ENCODE measurements around the gene ADGRG6. TPM values are rescaled to one million over a fixed set of nuclear protein-coding genes. Genes with fewer than 3 reads are reported as not detected.

ADGRG6 gene
- 10 to 100 TPM in 2 of 3 donors, 1 to 10 TPM in 1; 8.2 to 29.6 (median 28.5) TPM for total RNA-seq

DNA sequence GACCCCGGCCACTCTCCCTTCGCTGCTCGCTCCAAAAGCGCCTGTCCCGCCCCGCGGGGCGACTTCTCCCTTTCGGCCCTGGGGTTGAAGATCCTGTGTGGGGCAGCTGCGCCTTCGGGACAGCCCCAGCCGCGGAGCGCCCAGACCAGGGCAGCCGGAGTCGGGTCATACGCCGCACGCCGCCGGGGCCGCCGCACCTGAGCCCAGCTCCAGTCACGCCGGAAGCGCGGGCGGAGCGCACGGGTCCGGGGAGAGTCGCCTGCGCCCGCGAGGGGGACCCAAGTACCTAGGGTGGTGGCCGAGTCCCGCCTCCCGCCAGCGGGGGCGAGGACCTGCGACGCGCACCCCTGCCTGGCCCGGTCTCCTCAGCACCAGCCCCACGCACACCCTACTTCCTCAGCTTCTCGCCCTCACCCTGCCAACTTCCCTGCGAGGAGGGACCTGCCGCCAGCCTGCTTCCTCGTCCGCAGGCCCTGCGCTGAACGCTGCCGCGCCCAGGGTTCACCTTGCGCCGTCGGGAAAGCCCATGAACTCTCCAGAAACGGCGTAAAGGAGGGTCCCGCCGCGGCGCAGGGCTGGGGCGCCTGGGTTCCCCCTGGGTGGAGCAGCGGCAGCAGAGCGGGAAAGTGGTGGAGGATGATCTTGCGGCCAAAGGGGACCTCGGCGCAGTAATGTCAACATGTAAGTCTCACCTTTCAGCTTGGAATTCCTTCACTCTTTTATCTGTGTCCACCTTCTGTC is at the start of gene ADGRG6:
ADGRG6 (plus strand) TSS at position 357 of the 741 bp plus-strand sequence; CDS start at position 680, 323 bp downstream.
- Histone ChIP-seq H3K36me3 (no peaks in the 10 kb centered on the region), H3K27me3 (no peaks in the 10 kb centered on the region), H3K27ac (peak within 1 kb of the TSS; percentile 11 to 54), H3K9me3 (no peaks in the 10 kb centered on the region), H3K4me1 (no peaks in the 10 kb centered on the region), H3K4me3 (peak within 1 kb of the TSS; percentile 62 to 72 (median 63))
- intact Hi-C loops (cut with DNase I; ENCODE audit: low total_unique reads) = no loop called here
- TF ChIP-seq POLR2A (IDR thresholded peaks at IDR 0.05) (no peak), POLR2AphosphoS5 (IDR thresholded peaks at IDR 0.05) (no peak)
- TF ChIP-seq, protein P1, sequence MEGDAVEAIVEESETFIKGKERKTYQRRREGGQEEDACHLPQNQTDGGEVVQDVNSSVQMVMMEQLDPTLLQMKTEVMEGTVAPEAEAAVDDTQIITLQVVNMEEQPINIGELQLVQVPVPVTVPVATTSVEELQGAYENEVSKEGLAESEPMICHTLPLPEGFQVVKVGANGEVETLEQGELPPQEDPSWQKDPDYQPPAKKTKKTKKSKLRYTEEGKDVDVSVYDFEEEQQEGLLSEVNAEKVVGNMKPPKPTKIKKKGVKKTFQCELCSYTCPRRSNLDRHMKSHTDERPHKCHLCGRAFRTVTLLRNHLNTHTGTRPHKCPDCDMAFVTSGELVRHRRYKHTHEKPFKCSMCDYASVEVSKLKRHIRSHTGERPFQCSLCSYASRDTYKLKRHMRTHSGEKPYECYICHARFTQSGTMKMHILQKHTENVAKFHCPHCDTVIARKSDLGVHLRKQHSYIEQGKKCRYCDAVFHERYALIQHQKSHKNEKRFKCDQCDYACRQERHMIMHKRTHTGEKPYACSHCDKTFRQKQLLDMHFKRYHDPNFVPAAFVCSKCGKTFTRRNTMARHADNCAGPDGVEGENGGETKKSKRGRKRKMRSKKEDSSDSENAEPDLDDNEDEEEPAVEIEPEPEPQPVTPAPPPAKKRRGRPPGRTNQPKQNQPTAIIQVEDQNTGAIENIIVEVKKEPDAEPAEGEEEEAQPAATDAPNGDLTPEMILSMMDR (IDR thresholded peaks at IDR 0.05) = no peak
- DNase-seq (ENCODE audit: low spot score in 2 of 2) = no peak

DNA sequence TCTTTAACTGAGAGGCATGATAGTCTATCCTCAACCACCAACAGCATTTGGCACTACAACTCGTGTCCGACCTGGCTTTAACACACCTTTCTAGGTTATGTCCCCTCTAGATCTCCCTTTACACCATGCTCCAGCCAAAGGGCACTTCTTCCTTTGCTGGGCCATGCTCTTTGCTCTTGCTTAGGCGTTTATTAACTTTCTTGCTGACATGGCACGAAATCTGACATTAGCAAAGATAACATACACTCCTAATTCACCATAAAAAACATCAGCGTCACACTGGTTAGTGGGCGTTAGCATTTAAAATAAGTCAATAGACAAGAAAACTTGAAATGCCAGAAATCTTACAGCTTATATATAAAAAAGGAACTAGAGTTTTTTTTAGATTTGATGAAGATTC is 47.3 kb upstream of the ADGRG6 start:
- TF ChIP-seq, protein P1 (IDR thresholded peaks at IDR 0.05) = no peak
- TF ChIP-seq POLR2AphosphoS5 (IDR thresholded peaks at IDR 0.05) = no peak
- no peak for TF ChIP-seq POLR2A (IDR thresholded peaks at IDR 0.05)
- no peaks in the 10 kb centered on the region for H3K27me3 ChIP-seq

DNA sequence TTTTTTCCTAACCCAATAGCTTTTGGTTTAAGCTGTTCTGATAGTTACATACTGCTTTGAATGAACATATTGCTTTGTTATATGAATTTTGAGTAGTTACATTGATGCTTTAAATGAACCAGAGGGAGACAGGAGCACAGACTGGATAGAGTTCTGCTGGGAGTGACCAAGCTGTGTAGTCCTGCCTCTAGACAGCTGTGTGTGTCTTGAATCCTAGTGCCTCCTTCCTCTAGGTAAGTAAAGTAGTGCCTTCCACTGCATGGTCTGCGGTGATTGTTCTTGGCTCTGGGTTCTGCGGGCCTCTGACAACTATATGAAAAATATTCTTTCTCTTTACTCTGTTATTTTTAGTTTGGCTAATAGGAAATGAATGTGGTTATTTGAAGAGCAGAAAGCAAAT is 46.0 kb upstream of the ADGRG6 start:
- DNase-seq (ENCODE audit: low spot score in 2 of 2) = no peak
- no peaks in the 10 kb centered on the region for H3K36me3 ChIP-seq
- TF ChIP-seq, protein P1 (IDR thresholded peaks at IDR 0.05) = no peak
- TF ChIP-seq POLR2A (IDR thresholded peaks at IDR 0.05) (no peak), POLR2AphosphoS5 (IDR thresholded peaks at IDR 0.05) (no peak)
- no peaks in the 10 kb centered on the region for H3K4me1 ChIP-seq
- H3K27me3 ChIP-seq = no peaks in the 10 kb centered on the region
- H3K27ac ChIP-seq = no peak overlapping the region
- no peaks in the 10 kb centered on the region for H3K9me3 ChIP-seq
- H3K4me3 ChIP-seq = no peak overlapping the region
- intact Hi-C loops (cut with DNase I; ENCODE audit: low total_unique reads) = no loop called here

More for the DNA sequence above, 47.3 kb upstream of the ADGRG6 start:
- DNase-seq (ENCODE audit: low spot score in 2 of 2) = no peak
- H3K9me3 ChIP-seq = no peaks in the 10 kb centered on the region
- intact Hi-C loops (cut with DNase I; ENCODE audit: low total_unique reads) = no loop called here
- no peak overlapping the region for H3K27ac ChIP-seq
- H3K4me3 ChIP-seq = no peak overlapping the region
- H3K36me3 ChIP-seq = no peaks in the 10 kb centered on the region
- no peaks in the 10 kb centered on the region for H3K4me1 ChIP-seq

DNA sequence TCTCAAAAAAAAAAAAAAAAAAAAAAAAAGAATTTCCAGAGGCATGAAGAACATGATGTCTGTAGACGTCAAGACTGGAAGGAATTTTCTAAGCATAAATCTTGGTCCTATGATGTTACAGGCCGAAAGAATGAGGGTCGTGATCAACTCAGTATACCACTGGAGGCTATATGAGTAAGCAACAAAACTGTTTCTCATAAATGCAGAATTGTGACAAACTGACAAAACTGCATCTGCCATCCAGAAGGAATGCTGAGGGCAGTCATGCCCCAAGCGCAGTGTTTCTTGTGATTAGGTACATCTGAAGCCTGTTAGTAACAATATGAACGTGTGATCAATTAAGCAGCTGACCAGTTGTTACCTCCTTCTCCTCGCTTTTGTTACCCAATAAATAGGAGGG is 43.5 kb upstream of the ADGRG6 start:
- no peaks in the 10 kb centered on the region for H3K27me3 ChIP-seq
- TF ChIP-seq POLR2AphosphoS5 (IDR thresholded peaks at IDR 0.05) (no peak), POLR2A (IDR thresholded peaks at IDR 0.05) (no peak)
- TF ChIP-seq, protein P1 (IDR thresholded peaks at IDR 0.05) = no peak
- no peaks in the 10 kb centered on the region for H3K4me1 ChIP-seq
- no peak overlapping the region for H3K4me3 ChIP-seq
- no peak overlapping the region for H3K27ac ChIP-seq
- H3K36me3 ChIP-seq = no peaks in the 10 kb centered on the region
- intact Hi-C loops (cut with DNase I; ENCODE audit: low total_unique reads) = no loop called here
- DNase-seq (ENCODE audit: low spot score in 2 of 2) = no peak
- H3K9me3 ChIP-seq = no peaks in the 10 kb centered on the region

DNA sequence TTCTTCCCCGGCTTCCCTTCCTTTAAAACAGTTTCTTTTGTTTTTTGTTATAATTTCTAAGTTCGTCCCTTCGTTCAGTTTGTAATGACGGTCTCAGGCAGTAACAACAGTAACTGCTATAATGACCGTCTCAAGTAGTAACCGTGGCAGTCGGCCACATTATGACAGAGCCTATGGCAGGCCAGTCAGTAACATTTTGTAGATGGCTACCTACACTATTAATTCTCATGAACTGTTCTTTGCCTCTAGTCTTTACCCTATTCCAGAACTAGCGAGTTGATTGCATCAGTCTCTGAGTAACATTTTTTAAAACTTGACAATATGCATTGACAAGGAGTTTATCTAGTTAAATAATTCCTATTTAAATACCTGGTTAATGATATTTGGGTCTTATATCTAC is 43.0 kb upstream of the ADGRG6 start:
- intact Hi-C loops (cut with DNase I; ENCODE audit: low total_unique reads) = no loop called here
- H3K27ac ChIP-seq = no peak overlapping the region
- H3K36me3 ChIP-seq = no peaks in the 10 kb centered on the region
- H3K4me1 ChIP-seq = no peaks in the 10 kb centered on the region
- DNase-seq (ENCODE audit: low spot score in 2 of 2) = no peak
- H3K27me3 ChIP-seq = no peaks in the 10 kb centered on the region
- H3K9me3 ChIP-seq = no peaks in the 10 kb centered on the region
- H3K4me3 ChIP-seq = no peak overlapping the region
- TF ChIP-seq, protein P1 (IDR thresholded peaks at IDR 0.05) = no peak
- no peak for TF ChIP-seq POLR2AphosphoS5 (IDR thresholded peaks at IDR 0.05)
- TF ChIP-seq POLR2A (IDR thresholded peaks at IDR 0.05) = no peak

Data from breast epithelium (tissue), 4 donors.